ENCODE results near the gene PNPLA7.
"Not testable (repeated sequence)": the region's sequence is repeated elsewhere in the genome, so short reads cannot be mapped to it uniquely, and the experiment has no call there.

PNPLA7 gene

GRCh38 chr9:137550231-137550621 lies at the start of gene PNPLA7:
Gene PNPLA7 (minus strand): TSS chr9:137550402. CDS start chr9:137550197, 205 bp downstream.
- DNase-seq (ENCODE audit: low read depth), result peak; percentile 21

GRCh38 chr9:137598943-137599342 lies 48.7 kb upstream of the PNPLA7 start:
- DNase-seq (ENCODE audit: low read depth), result no peak

GRCh38 chr9:137596577-137596976 lies 46.4 kb upstream of the PNPLA7 start:
- not testable (repeated sequence) for DNase-seq (ENCODE audit: low read depth)

GRCh38 chr9:137593176-137593575 lies 43.0 kb upstream of the PNPLA7 start:
- DNase-seq (ENCODE audit: low read depth), result no peak

GRCh38 chr9:137592767-137593166 lies 42.6 kb upstream of the PNPLA7 start:
- no peak for DNase-seq (ENCODE audit: low read depth)

- DNase-seq (ENCODE audit: low read depth), result peak; percentile 76
Measured at GRCh38 chr9:137590469-137591383, 40.5 kb upstream of the PNPLA7 start, which contains the start of gene ZMYND19. Gene ZMYND19 (minus strand): TSS chr9:137590512. CDS start chr9:137590263, 249 bp downstream.

- no peak for DNase-seq (ENCODE audit: low read depth)
Measured at GRCh38 chr9:137590123-137590468, 39.9 kb upstream of the PNPLA7 start.

GRCh38 chr9:137589441-137590122 lies 39.4 kb upstream of the PNPLA7 start:
- no peak for DNase-seq (ENCODE audit: low read depth)

GRCh38 chr9:137588891-137589290 lies 38.7 kb upstream of the PNPLA7 start:
- no peak for DNase-seq (ENCODE audit: low read depth)

GRCh38 chr9:137588311-137588710 lies 38.1 kb upstream of the PNPLA7 start:
- no peak for DNase-seq (ENCODE audit: low read depth)

- DNase-seq (ENCODE audit: low read depth), result no peak
Measured at GRCh38 chr9:137586854-137587253, 36.7 kb upstream of the PNPLA7 start.

- DNase-seq (ENCODE audit: low read depth), result no peak
Measured at GRCh38 chr9:137583957-137584356, 33.8 kb upstream of the PNPLA7 start.

- DNase-seq (ENCODE audit: low read depth), result no peak
Measured at GRCh38 chr9:137583347-137583746, 33.1 kb upstream of the PNPLA7 start.

GRCh38 chr9:137582286-137582860 lies 32.2 kb upstream of the PNPLA7 start:
- DNase-seq (ENCODE audit: low read depth), result no peak

- no peak for DNase-seq (ENCODE audit: low read depth)
Measured at GRCh38 chr9:137581361-137582285, 31.4 kb upstream of the PNPLA7 start.

- no peak for DNase-seq (ENCODE audit: low read depth)
Measured at GRCh38 chr9:137580954-137581322, 30.7 kb upstream of the PNPLA7 start.

- no peak for DNase-seq (ENCODE audit: low read depth)
Measured at GRCh38 chr9:137580209-137580953, 30.2 kb upstream of the PNPLA7 start.

GRCh38 chr9:137579259-137579604 lies 29.0 kb upstream of the PNPLA7 start:
- no peak for DNase-seq (ENCODE audit: low read depth)

- peak; percentile 96 for DNase-seq (ENCODE audit: low read depth)
Measured at GRCh38 chr9:137578518-137579258, 28.5 kb upstream of the PNPLA7 start, which contains the start of gene DPH7. Gene DPH7 (minus strand): TSS chr9:137578925. CDS start chr9:137578777, 148 bp downstream.

GRCh38 chr9:137575716-137576411 lies 25.7 kb upstream of the PNPLA7 start:
- no peak for DNase-seq (ENCODE audit: low read depth)
